GM13976 (cell line): ENCODE results near the gene PCDHB16.
A peak's percentile ranks its signal among the peaks of the same experiment; 100 is the strongest.
"Not testable (repeated sequence)": the region's sequence is repeated elsewhere in the genome, so short reads cannot be mapped to it uniquely, and the experiment has no call there.

Experiments
- DNase-seq: peaks from one replicate; pipeline ENCODE4 v3.0.0; 2012; ENCODE audit warnings: low spot score
- in situ Hi-C: fragments of 300-500 bp; cut with MboI; formaldehyde crosslinking; loops from one replicate; pipeline ENCODE4 v1.12.0; 2022; ENCODE audit warnings: low sequenced_read_pairs, mixed read lengths, inconsistent platforms; ENCODE audit not compliant: unreplicated experiment
- TF ChIP-seq, protein P1 (sequence below): IDR thresholded peaks from 2 replicates; pipeline ENCODE4 v1.5.1; 2012; ENCODE audit warnings: borderline replicate concordance, mild to moderate bottlenecking; ENCODE audit not compliant: insufficient read depth; ENCODE audit errors: extremely low read depth, missing control alignments, control extremely low read depth

The PCDHB16 gene

DNA sequence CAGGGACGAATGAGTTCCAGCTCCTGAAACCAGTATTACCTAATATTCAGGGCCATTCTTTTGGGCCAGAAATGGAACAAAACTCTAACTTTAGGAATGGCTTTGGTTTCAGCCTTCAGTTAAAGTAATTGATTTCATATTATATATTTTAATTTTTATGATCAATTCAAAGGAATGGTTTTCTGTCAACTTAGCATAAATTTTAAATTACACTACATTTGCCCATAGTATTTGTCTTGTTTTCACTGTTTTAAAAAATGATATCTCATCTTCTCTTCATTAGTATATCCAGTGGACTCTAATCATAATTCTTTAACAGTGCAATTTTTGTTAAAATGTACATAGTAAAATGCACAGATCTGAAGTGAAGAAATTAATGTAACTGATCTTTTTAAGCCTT, 1.9 kb upstream of the PCDHB16 start:
- in situ Hi-C loops = no loop called here
- no peak for DNase-seq
- TF ChIP-seq, protein P1, sequence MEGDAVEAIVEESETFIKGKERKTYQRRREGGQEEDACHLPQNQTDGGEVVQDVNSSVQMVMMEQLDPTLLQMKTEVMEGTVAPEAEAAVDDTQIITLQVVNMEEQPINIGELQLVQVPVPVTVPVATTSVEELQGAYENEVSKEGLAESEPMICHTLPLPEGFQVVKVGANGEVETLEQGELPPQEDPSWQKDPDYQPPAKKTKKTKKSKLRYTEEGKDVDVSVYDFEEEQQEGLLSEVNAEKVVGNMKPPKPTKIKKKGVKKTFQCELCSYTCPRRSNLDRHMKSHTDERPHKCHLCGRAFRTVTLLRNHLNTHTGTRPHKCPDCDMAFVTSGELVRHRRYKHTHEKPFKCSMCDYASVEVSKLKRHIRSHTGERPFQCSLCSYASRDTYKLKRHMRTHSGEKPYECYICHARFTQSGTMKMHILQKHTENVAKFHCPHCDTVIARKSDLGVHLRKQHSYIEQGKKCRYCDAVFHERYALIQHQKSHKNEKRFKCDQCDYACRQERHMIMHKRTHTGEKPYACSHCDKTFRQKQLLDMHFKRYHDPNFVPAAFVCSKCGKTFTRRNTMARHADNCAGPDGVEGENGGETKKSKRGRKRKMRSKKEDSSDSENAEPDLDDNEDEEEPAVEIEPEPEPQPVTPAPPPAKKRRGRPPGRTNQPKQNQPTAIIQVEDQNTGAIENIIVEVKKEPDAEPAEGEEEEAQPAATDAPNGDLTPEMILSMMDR = no peak

DNA sequence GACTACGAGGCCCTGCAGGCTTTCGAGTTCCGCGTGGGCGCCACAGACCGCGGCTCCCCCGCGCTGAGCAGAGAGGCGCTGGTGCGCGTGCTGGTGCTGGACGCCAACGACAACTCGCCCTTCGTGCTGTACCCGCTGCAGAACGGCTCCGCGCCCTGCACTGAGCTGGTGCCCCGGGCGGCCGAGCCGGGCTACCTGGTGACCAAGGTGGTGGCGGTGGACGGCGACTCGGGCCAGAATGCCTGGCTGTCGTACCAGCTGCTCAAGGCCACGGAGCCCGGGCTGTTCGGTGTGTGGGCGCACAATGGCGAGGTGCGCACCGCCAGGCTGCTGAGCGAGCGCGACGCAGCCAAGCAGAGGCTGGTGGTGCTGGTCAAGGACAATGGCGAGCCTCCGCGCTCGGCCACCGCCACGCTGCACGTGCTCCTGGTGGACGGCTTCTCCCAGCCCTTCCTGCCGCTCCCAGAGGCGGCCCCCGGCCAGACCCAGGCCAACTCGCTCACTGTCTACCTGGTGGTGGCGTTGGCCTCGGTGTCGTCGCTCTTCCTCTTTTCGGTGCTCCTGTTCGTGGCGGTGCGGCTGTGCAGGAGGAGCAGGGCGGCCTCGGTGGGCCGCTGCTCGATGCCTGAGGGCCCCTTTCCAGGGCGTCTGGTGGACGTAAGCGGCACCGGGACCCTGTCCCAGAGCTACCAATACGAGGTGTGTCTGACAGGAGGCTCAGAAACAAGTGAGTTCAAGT, 2.1 kb downstream of the PCDHB16 start:
- in situ Hi-C loops, DNase-seq: not testable (repeated sequence)

DNA sequence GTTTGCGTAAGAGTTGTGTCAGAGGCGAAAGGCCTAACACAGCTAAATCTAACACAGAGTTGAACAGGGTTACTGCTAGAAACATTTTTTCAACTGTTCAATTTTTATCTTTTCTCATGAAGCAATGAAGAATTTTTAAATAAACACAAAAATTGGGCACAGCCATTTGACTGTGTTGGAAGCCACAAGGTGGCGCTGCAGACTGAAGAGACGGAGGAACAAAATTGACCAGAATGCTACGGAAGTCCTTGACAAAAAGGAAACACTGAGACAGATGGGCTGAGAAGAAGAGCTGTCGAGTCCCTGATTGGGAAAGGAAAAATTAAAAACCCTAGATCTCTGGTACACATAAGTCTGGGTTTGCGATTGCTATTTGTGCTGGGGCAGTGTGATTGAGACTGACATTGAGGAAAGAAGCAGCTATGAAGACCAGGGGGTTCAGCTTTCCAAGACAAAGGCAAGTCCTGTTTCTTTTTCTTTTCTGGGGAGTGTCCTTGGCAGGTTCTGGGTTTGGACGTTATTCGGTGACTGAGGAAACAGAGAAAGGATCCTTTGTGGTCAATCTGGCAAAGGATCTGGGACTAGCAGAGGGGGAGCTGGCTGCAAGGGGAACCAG, 4.8 kb downstream of the PCDHB16 start, which contains the start of gene PCDHB9:
PCDHB9 (plus strand) TSS at position 265 of the 616 bp plus-strand sequence; CDS start at position 423, 158 bp downstream.
- TF ChIP-seq, protein P1 = peak; percentile 25
- in situ Hi-C loops = no loop called here
- DNase-seq = peak; percentile 32

DNA sequence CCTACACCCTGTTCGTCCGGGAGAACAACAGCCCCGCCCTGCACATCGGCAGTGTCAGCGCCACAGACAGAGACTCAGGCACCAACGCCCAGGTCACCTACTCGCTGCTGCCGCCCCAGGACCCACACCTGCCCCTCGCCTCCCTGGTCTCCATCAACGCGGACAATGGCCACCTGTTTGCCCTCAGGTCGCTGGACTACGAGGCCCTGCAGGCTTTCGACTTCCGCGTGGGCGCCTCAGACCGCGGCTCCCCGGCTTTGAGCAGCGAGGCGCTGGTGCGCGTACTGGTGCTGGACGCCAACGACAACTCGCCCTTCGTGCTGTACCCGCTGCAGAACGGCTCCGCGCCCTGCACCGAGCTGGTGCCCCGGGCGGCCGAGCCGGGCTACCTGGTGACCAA, 6.5 kb downstream of the PCDHB16 start:
- DNase-seq, in situ Hi-C loops: not testable (repeated sequence)

DNA sequence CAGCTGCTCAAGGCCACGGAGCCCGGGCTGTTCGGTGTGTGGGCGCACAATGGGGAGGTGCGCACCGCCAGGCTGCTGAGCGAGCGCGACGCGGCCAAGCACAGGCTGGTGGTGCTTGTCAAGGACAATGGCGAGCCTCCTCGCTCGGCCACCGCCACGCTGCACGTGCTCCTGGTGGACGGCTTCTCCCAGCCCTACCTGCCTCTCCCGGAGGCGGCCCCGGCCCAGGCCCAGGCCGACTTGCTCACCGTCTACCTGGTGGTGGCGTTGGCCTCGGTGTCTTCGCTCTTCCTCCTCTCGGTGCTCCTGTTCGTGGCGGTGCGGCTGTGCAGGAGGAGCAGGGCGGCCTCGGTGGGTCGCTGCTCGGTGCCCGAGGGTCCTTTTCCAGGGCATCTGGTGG, 6.9 kb downstream of the PCDHB16 start:
- DNase-seq, in situ Hi-C loops: not testable (repeated sequence)

DNA sequence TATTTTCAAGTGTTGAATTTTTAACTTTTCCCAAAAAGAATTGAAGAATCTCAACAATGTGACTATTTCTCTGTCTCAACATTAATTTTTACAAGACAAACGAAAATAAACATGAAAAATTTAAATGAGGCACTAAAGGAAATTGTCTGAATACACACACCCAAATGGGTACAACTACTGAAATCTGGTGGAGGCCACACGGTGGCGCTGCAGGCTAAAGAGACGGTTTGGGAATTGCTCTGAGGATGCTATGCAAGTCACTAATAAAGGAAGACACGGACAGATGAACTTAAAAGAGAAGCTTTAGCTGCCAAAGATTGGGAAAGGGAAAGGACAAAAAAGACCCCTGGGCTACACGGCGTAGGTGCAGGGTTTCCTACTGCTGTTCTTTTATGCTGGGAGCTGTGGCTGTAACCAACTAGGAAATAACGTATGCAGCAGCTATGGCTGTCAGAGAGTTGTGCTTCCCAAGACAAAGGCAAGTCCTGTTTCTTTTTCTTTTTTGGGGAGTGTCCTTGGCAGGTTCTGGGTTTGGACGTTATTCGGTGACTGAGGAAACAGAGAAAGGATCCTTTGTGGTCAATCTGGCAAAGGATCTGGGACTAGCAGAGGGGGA, 10.0 kb downstream of the PCDHB16 start, which contains the start of gene PCDHB10:
PCDHB10 (plus strand) TSS at position 244 of the 616 bp plus-strand sequence; CDS start at position 444, 200 bp downstream.
- in situ Hi-C loops = no loop called here
- no peak for DNase-seq
- TF ChIP-seq, protein P1 = no peak

DNA sequence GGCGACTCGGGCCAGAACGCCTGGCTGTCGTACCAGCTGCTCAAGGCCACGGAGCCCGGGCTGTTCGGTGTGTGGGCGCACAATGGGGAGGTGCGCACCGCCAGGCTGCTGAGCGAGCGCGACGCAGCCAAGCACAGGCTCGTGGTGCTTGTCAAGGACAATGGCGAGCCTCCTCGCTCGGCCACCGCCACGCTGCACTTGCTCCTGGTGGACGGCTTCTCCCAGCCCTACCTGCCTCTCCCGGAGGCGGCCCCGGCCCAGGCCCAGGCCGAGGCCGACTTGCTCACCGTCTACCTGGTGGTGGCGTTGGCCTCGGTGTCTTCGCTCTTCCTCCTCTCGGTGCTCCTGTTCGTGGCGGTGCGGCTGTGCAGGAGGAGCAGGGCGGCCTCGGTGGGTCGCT, 12.1 kb downstream of the PCDHB16 start:
- in situ Hi-C loops = not testable (repeated sequence)

DNA sequence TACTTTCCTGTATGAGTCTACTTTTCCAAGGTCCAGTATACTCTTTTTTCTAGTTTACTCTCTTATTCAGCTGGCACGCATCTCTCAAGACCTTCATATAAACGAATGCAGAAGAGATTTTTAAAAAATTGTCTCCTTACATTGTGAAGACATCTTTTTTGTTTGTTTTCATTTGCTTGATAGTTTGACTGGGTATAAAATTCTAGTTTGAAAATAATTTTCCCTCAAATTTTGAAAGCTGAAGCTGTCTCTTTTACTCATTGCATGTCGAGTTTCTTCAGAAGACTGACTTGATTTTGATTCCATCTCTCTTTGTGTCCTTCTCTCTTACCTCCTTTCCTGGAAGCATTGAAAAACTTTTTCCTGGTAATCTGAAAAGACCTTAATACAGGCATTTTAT, 14.2 kb downstream of the PCDHB16 start:
- TF ChIP-seq, protein P1 = no peak
- no peak for DNase-seq
- in situ Hi-C loops = no loop called here

More for the DNA sequence above, 12.1 kb downstream of the PCDHB16 start:
- DNase-seq = not testable (repeated sequence)
